Measurements from ENCODE around the gene SOX6.
A peak's percentile ranks its signal among the peaks of the same experiment; 100 is the strongest.

Gene SOX6

GRCh38 chr11:15985127-15985859, 371.1 kb downstream of the SOX6 start:
- no peak for DNase-seq

GRCh38 chr11:15981292-15981691, 375.1 kb downstream of the SOX6 start:
- no peak for DNase-seq

- DNase-seq = no peak
These were observed 379.2 kb downstream of the SOX6 start for GRCh38 chr11:15977116-15977515.

- DNase-seq = no peak
These were observed 379.8 kb downstream of the SOX6 start for GRCh38 chr11:15976433-15977045.

- DNase-seq = no peak
These were observed 380.6 kb downstream of the SOX6 start for GRCh38 chr11:15975742-15976141.

- no peak for DNase-seq
These were observed 383.5 kb downstream of the SOX6 start for GRCh38 chr11:15972838-15973237.

- DNase-seq = no peak
These were observed 385.2 kb downstream of the SOX6 start for GRCh38 chr11:15971215-15971546.

GRCh38 chr11:15970506-15971214, 385.7 kb downstream of the SOX6 start:
- no peak for DNase-seq

GRCh38 chr11:15969701-15970329, 386.5 kb downstream of the SOX6 start:
- DNase-seq = no peak

GRCh38 chr11:15969281-15969680, 387.1 kb downstream of the SOX6 start:
- peak; percentile 65 to 71 for DNase-seq

GRCh38 chr11:15968461-15969130, 387.8 kb downstream of the SOX6 start:
- no peak for DNase-seq

- no peak for DNase-seq
These were observed 388.4 kb downstream of the SOX6 start for GRCh38 chr11:15967966-15968365.

- DNase-seq = peak; percentile 26 to 30
These were observed 389.2 kb downstream of the SOX6 start for GRCh38 chr11:15967166-15967565.

- no peak for DNase-seq
These were observed 390.6 kb downstream of the SOX6 start for GRCh38 chr11:15965562-15966250.

GRCh38 chr11:15963266-15963665, 393.1 kb downstream of the SOX6 start:
- DNase-seq = no peak

GRCh38 chr11:15958910-15959309, 397.4 kb downstream of the SOX6 start:
- DNase-seq = no peak

GRCh38 chr11:15957234-15957633, 399.1 kb downstream of the SOX6 start:
- no peak for DNase-seq

- no peak for DNase-seq
These were observed 400.0 kb downstream of the SOX6 start for GRCh38 chr11:15956302-15956701.

- DNase-seq = no peak
These were observed 400.8 kb downstream of the SOX6 start for GRCh38 chr11:15955595-15955994.

GRCh38 chr11:15947681-15948648, 408.4 kb downstream of the SOX6 start:
- DNase-seq = no peak

GRCh38 chr11:15945726-15946125, 410.6 kb downstream of the SOX6 start:
- no peak for DNase-seq
